Measurements from ENCODE around the gene KIFC3. TPM values are rescaled to one million over a fixed set of nuclear protein-coding genes. Genes with fewer than 3 reads are reported as not detected.

The KIFC3 gene
- total RNA-seq, 2 donors from 2014 or later = 3.8 to 5.7 TPM

GRCh38 chr16:57769541-57770145 lies 32.6 kb downstream of the KIFC3 start:
- no peaks in the 10 kb centered on the region for H3K4me1 ChIP-seq
- TF ChIP-seq CTCF (IDR thresholded peaks at IDR 0.05) = no peak
- intact Hi-C loops (cut with DNase I) = no loop called here
- no peak overlapping the region for H3K27ac ChIP-seq
- no peak overlapping the region for H3K4me3 ChIP-seq
- no peaks in the 10 kb centered on the region for H3K9me3 ChIP-seq
- no peaks in the 10 kb centered on the region for H3K36me3 ChIP-seq
- H3K9ac ChIP-seq (ENCODE audit: low read depth in 2 of 2, low read length in 2 of 2) = no peak overlapping the region
- no peaks in the 10 kb centered on the region for H3K27me3 ChIP-seq
- DNase-seq = no peak

- intact Hi-C loops (cut with DNase I) = no loop called here
- no peak overlapping the region for H3K4me3 ChIP-seq
- no peaks in the 10 kb centered on the region for H3K36me3 ChIP-seq
- no peaks in the 10 kb centered on the region for H3K27me3 ChIP-seq
- no peak for DNase-seq
- H3K9ac ChIP-seq (ENCODE audit: low read depth in 2 of 2, low read length in 2 of 2) = no peak overlapping the region
- TF ChIP-seq CTCF (IDR thresholded peaks at IDR 0.05) = no peak
- no peaks in the 10 kb centered on the region for H3K4me1 ChIP-seq
- no peak overlapping the region for H3K27ac ChIP-seq
- no peaks in the 10 kb centered on the region for H3K9me3 ChIP-seq
Measured at GRCh38 chr16:57766714-57767348, 35.5 kb downstream of the KIFC3 start.

GRCh38 chr16:57765160-57765728 lies 37.0 kb downstream of the KIFC3 start:
- H3K9me3 ChIP-seq = no peaks in the 10 kb centered on the region
- TF ChIP-seq CTCF (IDR thresholded peaks at IDR 0.05) = no peak
- no peaks in the 10 kb centered on the region for H3K27me3 ChIP-seq
- no peaks in the 10 kb centered on the region for H3K36me3 ChIP-seq
- no peak overlapping the region for H3K27ac ChIP-seq
- no peak for DNase-seq
- no peaks in the 10 kb centered on the region for H3K4me1 ChIP-seq
- no peak overlapping the region for H3K4me3 ChIP-seq
- intact Hi-C loops (cut with DNase I) = no loop called here
- H3K9ac ChIP-seq (ENCODE audit: low read depth in 2 of 2, low read length in 2 of 2) = no peak overlapping the region

- intact Hi-C loops (cut with DNase I) = no loop called here
- no peak overlapping the region for H3K4me3 ChIP-seq
- H3K4me1 ChIP-seq = no peaks in the 10 kb centered on the region
- no peaks in the 10 kb centered on the region for H3K9me3 ChIP-seq
- no peak for TF ChIP-seq CTCF (IDR thresholded peaks at IDR 0.05)
- H3K27me3 ChIP-seq = no peaks in the 10 kb centered on the region
- no peak overlapping the region for H3K27ac ChIP-seq
- H3K36me3 ChIP-seq = no peaks in the 10 kb centered on the region
- no peak for DNase-seq
- H3K9ac ChIP-seq (ENCODE audit: low read depth in 2 of 2, low read length in 2 of 2) = no peak overlapping the region
Measured at GRCh38 chr16:57764341-57765159, 37.7 kb downstream of the KIFC3 start.

- Histone ChIP-seq H3K9me3 (no peaks in the 10 kb centered on the region), H3K9ac (ENCODE audit: low read depth in 2 of 2, low read length in 2 of 2) (no peak overlapping the region), H3K4me3 (no peak overlapping the region), H3K4me1 (no peaks in the 10 kb centered on the region), H3K27me3 (no peaks in the 10 kb centered on the region), H3K36me3 (no peaks in the 10 kb centered on the region), H3K27ac (no peak overlapping the region)
- intact Hi-C loops (cut with DNase I) = no loop called here
- no peak for TF ChIP-seq CTCF (IDR thresholded peaks at IDR 0.05)
- no peak for DNase-seq
Measured at GRCh38 chr16:57764006-57764340, 38.3 kb downstream of the KIFC3 start.

All from colonic mucosa (tissue), 4 donors.